GM12878 (cell line): ENCODE data around the gene ZNF554. TPM values are rescaled to one million over a fixed set of nuclear protein-coding genes. Genes with fewer than 3 reads are reported as not detected.

Source experiments
- CHD1 ChIP-seq: IDR thresholded peaks from 2 replicates; pipeline ENCODE4 v1.6.1; 2012; ENCODE audit warnings: low read depth, low read length, improper control_type of control experiment
- CREB1 ChIP-seq: IDR thresholded peaks from 2 replicates; pipeline ENCODE4 v1.6.1; 2012; ENCODE audit warnings: low read depth, mild to moderate bottlenecking, inconsistent platforms
- ESRRA ChIP-seq: IDR thresholded peaks from 2 replicates; pipeline ENCODE4 v1.6.1; 2012; ENCODE audit warnings: mild to moderate bottlenecking, low read length, improper control_type of control experiment
- EZH2 ChIP-seq: IDR thresholded peaks from 2 replicates; pipeline ENCODE4 v1.6.1; 2012; ENCODE audit warnings: low read depth, mild to moderate bottlenecking, control low read depth, inconsistent platforms, low read length, borderline replicate concordance; ENCODE audit not compliant: control insufficient read depth
- MXI1 ChIP-seq: fragments of 150-350 bp; IDR thresholded peaks from 2 replicates; pipeline ENCODE4 v1.6.1; 2011; ENCODE audit warnings: low read depth, mild to moderate bottlenecking, inconsistent platforms, low read length, improper control_type of control experiment
- MYB ChIP-seq: fragments of 150-350 bp; IDR thresholded peaks from 2 replicates; pipeline ENCODE4 v1.6.1; 2014; ENCODE audit warnings: mild to moderate bottlenecking, low read depth, low read length, borderline replicate concordance
- NRF1 ChIP-seq: conservative IDR thresholded peaks from 2 replicates; pipeline ENCODE4 v1.6.1; 2011; ENCODE audit warnings: mild to moderate bottlenecking, low read depth, low read length, improper control_type of control experiment
- POLR2AphosphoS5 ChIP-seq: IDR thresholded peaks from 2 replicates; pipeline ENCODE4 v1.6.1; 2011; ENCODE audit warnings: mild to moderate bottlenecking, low read length, inconsistent platforms
- RB1 ChIP-seq: fragments of 450-650 bp; formaldehyde crosslinking; IDR thresholded peaks from 2 replicates; pipeline ENCODE4 v1.6.1; 2017; ENCODE audit warnings: mild to moderate bottlenecking, borderline replicate concordance
- SRF ChIP-seq, 2 experiments: IDR thresholded peaks; 2 replicates each; pipeline ENCODE4 v1.6.1; 2011; ENCODE audit warnings: low read depth in 2 of 2, low read length in 2 of 2, mild to moderate bottlenecking in 1 of 2, moderate library complexity in 1 of 2
- STAT3 ChIP-seq: IDR thresholded peaks from 2 replicates; pipeline ENCODE4 v1.6.1; 2011; ENCODE audit warnings: low read depth, low read length, improper control_type of control experiment
- YY1 ChIP-seq: IDR thresholded peaks from 2 replicates; pipeline ENCODE4 v1.6.1; 2011; ENCODE audit warnings: low read depth, mild to moderate bottlenecking, low read length
- polyA plus RNA-seq, 11 experiments: library from polyadenylated mRNA; depleted of rRNA in 4 of 11; unstranded in 6 of 11; stranded (reverse) in 5 of 11; fragments of >200 nt; fragmentation: Nextera tagmentation in 4 of 11; fragmentation: Illumina TruSeq in 1 of 11; extraction: Ambion mirVana in 4 of 11; extraction: Trizol in 1 of 11; gene quantifications; 1 replicate in 1 of 11; 2 replicates in 10 of 11; pipeline versions ENCODE4 v1.2.1 to v1.2.3, GENCODE V29; 2011 to 2016; ENCODE audit warnings: inconsistent platforms in 2 of 11, missing spikeins in 2 of 11, low read depth in 1 of 11
- total RNA-seq, 4 experiments: library from RNA; depleted of rRNA in 3 of 4; stranded (reverse); fragments of >200 nt in 3 of 4; fragmentation: Illumina TruSeq in 1 of 4; extraction: Trizol in 1 of 4; gene quantifications; 2 replicates each; pipeline versions ENCODE4 v1.2.1 to v1.2.3, GENCODE V29; 2013 to 2021
- TF ChIP-seq, protein P1 (sequence below): IDR thresholded peaks from 2 replicates; pipeline ENCODE4 v1.6.1; 2012; ENCODE audit warnings: low read depth, low read length, improper control_type of control experiment
- TF ChIP-seq, protein P2 (sequence below): fragments of 450-650 bp; IDR thresholded peaks from 2 replicates; pipeline ENCODE4 v1.6.1; 2016; ENCODE audit warnings: mild to moderate bottlenecking, moderate library complexity, borderline replicate concordance
- TF ChIP-seq, protein P3 (sequence below): IDR thresholded peaks from 2 replicates; pipeline ENCODE4 v1.6.1; 2012; ENCODE audit warnings: improper control_type of control experiment, low read depth, low read length; ENCODE audit not compliant: insufficient replicate concordance
- TF ChIP-seq, protein P4 (sequence below): IDR thresholded peaks from 2 replicates; pipeline ENCODE4 v1.6.1; 2012; ENCODE audit warnings: low read depth, low read length, improper control_type of control experiment
- TF ChIP-seq, protein P5 (sequence below): IDR thresholded peaks from 2 replicates; pipeline ENCODE4 v1.6.1; 2011; ENCODE audit warnings: borderline replicate concordance, low read depth, mild to moderate bottlenecking, moderate library complexity, low read length; ENCODE audit not compliant: insufficient read depth, poor library complexity, severe bottlenecking

ZNF554 gene
- total and polyA plus RNA-seq, 10 of the 15 experiments (the other 5 are each of a cell fraction or from before 2014, with no cell fraction given) = 0.19 to 2.1 (median 1.4) TPM

DNA sequence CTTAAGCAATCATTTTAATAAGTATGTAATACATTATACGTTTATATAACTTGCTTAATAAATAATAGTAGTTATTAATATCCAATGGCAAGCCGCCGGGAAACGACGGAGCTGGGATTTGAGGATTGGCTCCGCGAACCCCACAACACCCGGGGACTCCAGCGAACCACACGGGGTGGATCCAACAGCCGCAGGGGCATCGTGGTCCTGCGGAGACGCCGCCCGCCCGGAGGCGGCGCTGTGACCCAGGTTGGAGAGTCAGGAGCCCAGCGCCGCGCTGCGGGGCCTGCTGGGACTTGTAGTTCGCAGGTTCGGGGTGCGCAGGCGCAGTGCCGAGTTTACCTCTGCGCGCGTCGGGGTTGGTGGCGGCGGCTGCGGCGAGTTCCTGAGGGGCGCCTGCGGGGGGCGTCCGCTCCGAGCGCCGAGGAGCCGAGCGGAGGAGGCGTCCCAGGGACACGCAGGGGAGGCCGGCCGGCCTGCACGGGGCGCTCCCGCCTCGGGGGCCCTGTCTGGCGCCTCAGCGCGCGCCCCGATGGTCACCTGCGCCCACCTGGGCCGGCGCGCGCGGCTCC lies at the start of gene ZNF554 (continued):
- TF ChIP-seq, protein P1, sequence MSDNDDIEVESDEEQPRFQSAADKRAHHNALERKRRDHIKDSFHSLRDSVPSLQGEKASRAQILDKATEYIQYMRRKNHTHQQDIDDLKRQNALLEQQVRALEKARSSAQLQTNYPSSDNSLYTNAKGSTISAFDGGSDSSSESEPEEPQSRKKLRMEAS = no peak; the same call in 1 of the 2 replicates
- TF ChIP-seq ESRRA = no peak; the same call in 1 of the 2 replicates
- TF ChIP-seq STAT3 = no peak
- TF ChIP-seq MXI1 = no peak; the same call in 1 of the 2 replicates
- TF ChIP-seq RB1 = peak; percentile 73; the same call in 1 of the 2 replicates
- TF ChIP-seq, protein P2, sequence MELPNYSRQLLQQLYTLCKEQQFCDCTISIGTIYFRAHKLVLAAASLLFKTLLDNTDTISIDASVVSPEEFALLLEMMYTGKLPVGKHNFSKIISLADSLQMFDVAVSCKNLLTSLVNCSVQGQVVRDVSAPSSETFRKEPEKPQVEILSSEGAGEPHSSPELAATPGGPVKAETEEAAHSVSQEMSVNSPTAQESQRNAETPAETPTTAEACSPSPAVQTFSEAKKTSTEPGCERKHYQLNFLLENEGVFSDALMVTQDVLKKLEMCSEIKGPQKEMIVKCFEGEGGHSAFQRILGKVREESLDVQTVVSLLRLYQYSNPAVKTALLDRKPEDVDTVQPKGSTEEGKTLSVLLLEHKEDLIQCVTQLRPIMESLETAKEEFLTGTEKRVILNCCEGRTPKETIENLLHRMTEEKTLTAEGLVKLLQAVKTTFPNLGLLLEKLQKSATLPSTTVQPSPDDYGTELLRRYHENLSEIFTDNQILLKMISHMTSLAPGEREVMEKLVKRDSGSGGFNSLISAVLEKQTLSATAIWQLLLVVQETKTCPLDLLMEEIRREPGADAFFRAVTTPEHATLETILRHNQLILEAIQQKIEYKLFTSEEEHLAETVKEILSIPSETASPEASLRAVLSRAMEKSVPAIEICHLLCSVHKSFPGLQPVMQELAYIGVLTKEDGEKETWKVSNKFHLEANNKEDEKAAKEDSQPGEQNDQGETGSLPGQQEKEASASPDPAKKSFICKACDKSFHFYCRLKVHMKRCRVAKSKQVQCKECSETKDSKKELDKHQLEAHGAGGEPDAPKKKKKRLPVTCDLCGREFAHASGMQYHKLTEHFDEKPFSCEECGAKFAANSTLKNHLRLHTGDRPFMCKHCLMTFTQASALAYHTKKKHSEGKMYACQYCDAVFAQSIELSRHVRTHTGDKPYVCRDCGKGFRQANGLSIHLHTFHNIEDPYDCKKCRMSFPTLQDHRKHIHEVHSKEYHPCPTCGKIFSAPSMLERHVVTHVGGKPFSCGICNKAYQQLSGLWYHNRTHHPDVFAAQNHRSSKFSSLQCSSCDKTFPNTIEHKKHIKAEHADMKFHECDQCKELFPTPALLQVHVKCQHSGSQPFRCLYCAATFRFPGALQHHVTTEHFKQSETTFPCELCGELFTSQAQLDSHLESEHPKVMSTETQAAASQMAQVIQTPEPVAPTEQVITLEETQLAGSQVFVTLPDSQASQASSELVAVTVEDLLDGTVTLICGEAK = no peak; the same call in 1 of the 2 replicates
- TF ChIP-seq, protein P3, sequence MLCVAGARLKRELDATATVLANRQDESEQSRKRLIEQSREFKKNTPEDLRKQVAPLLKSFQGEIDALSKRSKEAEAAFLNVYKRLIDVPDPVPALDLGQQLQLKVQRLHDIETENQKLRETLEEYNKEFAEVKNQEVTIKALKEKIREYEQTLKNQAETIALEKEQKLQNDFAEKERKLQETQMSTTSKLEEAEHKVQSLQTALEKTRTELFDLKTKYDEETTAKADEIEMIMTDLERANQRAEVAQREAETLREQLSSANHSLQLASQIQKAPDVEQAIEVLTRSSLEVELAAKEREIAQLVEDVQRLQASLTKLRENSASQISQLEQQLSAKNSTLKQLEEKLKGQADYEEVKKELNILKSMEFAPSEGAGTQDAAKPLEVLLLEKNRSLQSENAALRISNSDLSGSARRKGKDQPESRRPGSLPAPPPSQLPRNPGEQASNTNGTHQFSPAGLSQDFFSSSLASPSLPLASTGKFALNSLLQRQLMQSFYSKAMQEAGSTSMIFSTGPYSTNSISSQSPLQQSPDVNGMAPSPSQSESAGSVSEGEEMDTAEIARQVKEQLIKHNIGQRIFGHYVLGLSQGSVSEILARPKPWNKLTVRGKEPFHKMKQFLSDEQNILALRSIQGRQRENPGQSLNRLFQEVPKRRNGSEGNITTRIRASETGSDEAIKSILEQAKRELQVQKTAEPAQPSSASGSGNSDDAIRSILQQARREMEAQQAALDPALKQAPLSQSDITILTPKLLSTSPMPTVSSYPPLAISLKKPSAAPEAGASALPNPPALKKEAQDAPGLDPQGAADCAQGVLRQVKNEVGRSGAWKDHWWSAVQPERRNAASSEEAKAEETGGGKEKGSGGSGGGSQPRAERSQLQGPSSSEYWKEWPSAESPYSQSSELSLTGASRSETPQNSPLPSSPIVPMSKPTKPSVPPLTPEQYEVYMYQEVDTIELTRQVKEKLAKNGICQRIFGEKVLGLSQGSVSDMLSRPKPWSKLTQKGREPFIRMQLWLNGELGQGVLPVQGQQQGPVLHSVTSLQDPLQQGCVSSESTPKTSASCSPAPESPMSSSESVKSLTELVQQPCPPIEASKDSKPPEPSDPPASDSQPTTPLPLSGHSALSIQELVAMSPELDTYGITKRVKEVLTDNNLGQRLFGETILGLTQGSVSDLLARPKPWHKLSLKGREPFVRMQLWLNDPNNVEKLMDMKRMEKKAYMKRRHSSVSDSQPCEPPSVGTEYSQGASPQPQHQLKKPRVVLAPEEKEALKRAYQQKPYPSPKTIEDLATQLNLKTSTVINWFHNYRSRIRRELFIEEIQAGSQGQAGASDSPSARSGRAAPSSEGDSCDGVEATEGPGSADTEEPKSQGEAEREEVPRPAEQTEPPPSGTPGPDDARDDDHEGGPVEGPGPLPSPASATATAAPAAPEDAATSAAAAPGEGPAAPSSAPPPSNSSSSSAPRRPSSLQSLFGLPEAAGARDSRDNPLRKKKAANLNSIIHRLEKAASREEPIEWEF = no peak
- no peak for TF ChIP-seq MYB
- no peak for TF ChIP-seq CHD1
- TF ChIP-seq POLR2AphosphoS5 = no peak
- TF ChIP-seq, protein P4, sequence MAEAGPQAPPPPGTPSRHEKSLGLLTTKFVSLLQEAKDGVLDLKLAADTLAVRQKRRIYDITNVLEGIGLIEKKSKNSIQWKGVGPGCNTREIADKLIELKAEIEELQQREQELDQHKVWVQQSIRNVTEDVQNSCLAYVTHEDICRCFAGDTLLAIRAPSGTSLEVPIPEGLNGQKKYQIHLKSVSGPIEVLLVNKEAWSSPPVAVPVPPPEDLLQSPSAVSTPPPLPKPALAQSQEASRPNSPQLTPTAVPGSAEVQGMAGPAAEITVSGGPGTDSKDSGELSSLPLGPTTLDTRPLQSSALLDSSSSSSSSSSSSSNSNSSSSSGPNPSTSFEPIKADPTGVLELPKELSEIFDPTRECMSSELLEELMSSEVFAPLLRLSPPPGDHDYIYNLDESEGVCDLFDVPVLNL = no peak
- no peak for TF ChIP-seq SRF (IDR thresholded peaks at IDR 0.05; ENCODE audit: low read depth in 2 of 2, low read length in 2 of 2)
- peak; percentile 82 for TF ChIP-seq CREB1
- TF ChIP-seq, protein P5, sequence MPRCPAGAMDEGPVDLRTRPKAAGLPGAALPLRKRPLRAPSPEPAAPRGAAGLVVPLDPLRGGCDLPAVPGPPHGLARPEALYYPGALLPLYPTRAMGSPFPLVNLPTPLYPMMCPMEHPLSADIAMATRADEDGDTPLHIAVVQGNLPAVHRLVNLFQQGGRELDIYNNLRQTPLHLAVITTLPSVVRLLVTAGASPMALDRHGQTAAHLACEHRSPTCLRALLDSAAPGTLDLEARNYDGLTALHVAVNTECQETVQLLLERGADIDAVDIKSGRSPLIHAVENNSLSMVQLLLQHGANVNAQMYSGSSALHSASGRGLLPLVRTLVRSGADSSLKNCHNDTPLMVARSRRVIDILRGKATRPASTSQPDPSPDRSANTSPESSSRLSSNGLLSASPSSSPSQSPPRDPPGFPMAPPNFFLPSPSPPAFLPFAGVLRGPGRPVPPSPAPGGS = no peak
- no peak for TF ChIP-seq EZH2
- peak; percentile 91 for TF ChIP-seq YY1
- peak; percentile 84 for TF ChIP-seq NRF1
